ENCODE data around the gene EFCAB8.
"Not testable (repeated sequence)": the region's sequence is repeated elsewhere in the genome, so short reads cannot be mapped to it uniquely, and the experiment has no call there.

EFCAB8 gene

GRCh38 chr20:32960222-32960518 lies 101.4 kb downstream of the EFCAB8 start:
- TF ChIP-seq, protein P1, sequence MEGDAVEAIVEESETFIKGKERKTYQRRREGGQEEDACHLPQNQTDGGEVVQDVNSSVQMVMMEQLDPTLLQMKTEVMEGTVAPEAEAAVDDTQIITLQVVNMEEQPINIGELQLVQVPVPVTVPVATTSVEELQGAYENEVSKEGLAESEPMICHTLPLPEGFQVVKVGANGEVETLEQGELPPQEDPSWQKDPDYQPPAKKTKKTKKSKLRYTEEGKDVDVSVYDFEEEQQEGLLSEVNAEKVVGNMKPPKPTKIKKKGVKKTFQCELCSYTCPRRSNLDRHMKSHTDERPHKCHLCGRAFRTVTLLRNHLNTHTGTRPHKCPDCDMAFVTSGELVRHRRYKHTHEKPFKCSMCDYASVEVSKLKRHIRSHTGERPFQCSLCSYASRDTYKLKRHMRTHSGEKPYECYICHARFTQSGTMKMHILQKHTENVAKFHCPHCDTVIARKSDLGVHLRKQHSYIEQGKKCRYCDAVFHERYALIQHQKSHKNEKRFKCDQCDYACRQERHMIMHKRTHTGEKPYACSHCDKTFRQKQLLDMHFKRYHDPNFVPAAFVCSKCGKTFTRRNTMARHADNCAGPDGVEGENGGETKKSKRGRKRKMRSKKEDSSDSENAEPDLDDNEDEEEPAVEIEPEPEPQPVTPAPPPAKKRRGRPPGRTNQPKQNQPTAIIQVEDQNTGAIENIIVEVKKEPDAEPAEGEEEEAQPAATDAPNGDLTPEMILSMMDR (IDR thresholded peaks at IDR 0.05; ENCODE audit: borderline replicate concordance, insufficient read depth, low read depth, low read length) = no peak
- H3K4me3 ChIP-seq (ENCODE audit: low read depth, low read length) = no peak overlapping the region

GRCh38 chr20:32960849-32961731 lies 102.4 kb downstream of the EFCAB8 start:
- H3K4me3 ChIP-seq (ENCODE audit: low read depth, low read length) = no peak overlapping the region
- TF ChIP-seq, protein P1 (IDR thresholded peaks at IDR 0.05; ENCODE audit: borderline replicate concordance, insufficient read depth, low read depth, low read length) = no peak

GRCh38 chr20:32962053-32962452 lies 103.3 kb downstream of the EFCAB8 start:
- H3K4me3 ChIP-seq (ENCODE audit: low read depth, low read length) = no peak overlapping the region
- TF ChIP-seq, protein P1 (IDR thresholded peaks at IDR 0.05; ENCODE audit: borderline replicate concordance, insufficient read depth, low read depth, low read length) = no peak

- not testable (repeated sequence) for H3K4me3 ChIP-seq (ENCODE audit: low read depth, low read length)
Measured at GRCh38 chr20:32962646-32963045, 103.9 kb downstream of the EFCAB8 start.

GRCh38 chr20:32963176-32963575 lies 104.5 kb downstream of the EFCAB8 start:
- no peak overlapping the region for H3K4me3 ChIP-seq (ENCODE audit: low read depth, low read length)
- TF ChIP-seq, protein P1 (IDR thresholded peaks at IDR 0.05; ENCODE audit: borderline replicate concordance, insufficient read depth, low read depth, low read length) = no peak

DNA sequence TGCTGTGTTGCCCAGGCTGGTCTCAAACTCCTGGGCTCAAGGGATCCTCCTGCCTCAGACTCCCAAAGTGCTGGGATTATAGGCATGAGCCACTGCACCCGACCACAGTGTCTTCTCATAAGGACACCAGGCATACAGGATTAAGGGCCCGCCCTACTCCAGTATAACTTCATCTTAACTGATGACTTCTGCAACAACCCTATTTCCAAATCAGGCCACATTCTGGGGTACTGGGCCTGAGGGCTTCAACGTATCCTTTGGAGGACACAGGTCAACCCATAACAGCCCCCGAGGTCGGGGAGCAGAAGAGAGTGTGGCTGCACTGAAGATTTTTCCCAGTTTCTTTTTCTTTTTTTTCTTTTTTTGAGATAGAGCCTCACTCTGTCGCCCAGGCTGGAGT lies 105.9 kb downstream of the EFCAB8 start:
- TF ChIP-seq, protein P1 (IDR thresholded peaks at IDR 0.05; ENCODE audit: borderline replicate concordance, insufficient read depth, low read depth, low read length) = no peak
- H3K4me3 ChIP-seq (ENCODE audit: low read depth, low read length) = no peak overlapping the region

DNA sequence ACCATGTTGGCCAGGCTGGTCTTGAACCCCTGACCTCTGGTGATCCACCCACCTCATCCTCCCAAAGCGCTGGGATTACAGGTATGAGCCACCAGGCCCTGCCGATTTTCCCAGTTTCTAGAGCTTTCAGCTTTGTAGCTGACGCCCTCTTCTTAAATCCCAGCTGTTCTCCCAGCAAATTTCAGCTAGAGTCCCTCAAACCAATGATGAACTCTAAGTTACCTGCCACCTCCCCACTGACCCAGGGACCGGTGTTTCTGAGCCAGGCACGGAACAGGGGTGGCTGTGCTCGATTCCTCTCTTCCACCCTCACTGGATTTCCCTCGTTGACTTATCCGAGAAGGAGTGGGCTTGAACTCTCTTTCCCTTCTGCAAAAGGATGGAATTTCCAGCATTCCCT lies 106.4 kb downstream of the EFCAB8 start:
- H3K4me3 ChIP-seq (ENCODE audit: low read depth, low read length) = no peak overlapping the region
- TF ChIP-seq, protein P1 (IDR thresholded peaks at IDR 0.05; ENCODE audit: borderline replicate concordance, insufficient read depth, low read depth, low read length) = no peak
